Activated T-helper 1 cell treated with anti-CD3 and anti-CD28 coated beads, Interleukin-2, amount 50 U/mL, for 16 hours (primary cell): ENCODE measurements around the gene KIF13A.
"Not testable (repeated sequence)": the region's sequence is repeated elsewhere in the genome, so short reads cannot be mapped to it uniquely, and the experiment has no call there.

ENCODE experiments used
- DNase-seq, 2 donors: peaks; one replicate each; pipeline ENCODE4 v3.0.0-alpha.2; 2020; ENCODE audit warnings: low read depth in 1 of 2, low spot score in 1 of 2

The KIF13A gene

DNA sequence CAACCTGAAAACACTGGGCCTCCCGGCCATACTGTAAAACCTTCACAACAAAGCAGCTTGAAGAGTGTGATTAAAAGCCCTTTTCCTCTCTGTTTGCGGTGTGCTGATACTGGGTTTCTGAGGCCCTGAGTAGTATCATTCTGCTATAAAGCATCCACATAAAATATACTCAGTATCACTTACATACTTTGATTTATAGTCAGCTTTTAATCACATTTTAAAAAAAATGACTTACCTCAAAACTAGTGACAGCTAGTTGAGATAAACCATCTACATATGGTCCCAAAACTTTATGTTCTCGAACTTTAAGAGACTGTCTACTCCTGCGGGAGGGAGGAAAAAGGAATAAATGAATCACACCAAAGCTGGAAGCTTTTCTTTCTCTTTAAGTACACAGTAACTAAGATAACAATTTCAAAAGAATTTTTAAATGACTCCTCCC is 135.7 kb downstream of the KIF13A start:
- no peak for DNase-seq

GRCh38 chr6:17851001-17851719 is 136.3 kb downstream of the KIF13A start:
- DNase-seq = no peak

GRCh38 chr6:17850281-17850680 is 137.2 kb downstream of the KIF13A start:
- DNase-seq = no peak

GRCh38 chr6:17847203-17847760 is 140.2 kb downstream of the KIF13A start:
- DNase-seq = no peak

DNA sequence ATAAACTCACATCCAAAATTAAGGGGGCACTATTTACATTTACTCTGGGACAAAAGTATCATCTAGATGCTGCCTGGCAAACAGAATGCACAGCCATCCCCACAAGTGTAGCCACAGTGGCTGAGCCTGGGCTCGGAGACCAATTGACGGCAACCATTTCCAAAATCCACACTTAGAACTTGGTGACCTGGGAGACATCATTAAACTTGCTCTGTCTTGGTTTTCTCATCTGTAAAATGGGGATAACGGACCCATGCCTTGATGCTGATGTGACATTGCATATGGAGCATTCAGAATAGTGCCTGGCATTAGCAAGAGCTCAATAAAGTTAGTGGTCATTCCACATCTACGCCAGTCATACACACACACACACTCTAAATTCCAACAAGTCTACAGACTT is 140.7 kb downstream of the KIF13A start:
- no peak for DNase-seq

- no peak for DNase-seq
Measured at GRCh38 chr6:17845598-17845997, 141.8 kb downstream of the KIF13A start.

- DNase-seq = not testable (repeated sequence)
Measured at GRCh38 chr6:17844967-17845366, 142.5 kb downstream of the KIF13A start.

- no peak for DNase-seq
Measured at GRCh38 chr6:17842934-17843821, 144.3 kb downstream of the KIF13A start.

- no peak for DNase-seq
Measured at GRCh38 chr6:17842014-17842776, 145.2 kb downstream of the KIF13A start.

DNA sequence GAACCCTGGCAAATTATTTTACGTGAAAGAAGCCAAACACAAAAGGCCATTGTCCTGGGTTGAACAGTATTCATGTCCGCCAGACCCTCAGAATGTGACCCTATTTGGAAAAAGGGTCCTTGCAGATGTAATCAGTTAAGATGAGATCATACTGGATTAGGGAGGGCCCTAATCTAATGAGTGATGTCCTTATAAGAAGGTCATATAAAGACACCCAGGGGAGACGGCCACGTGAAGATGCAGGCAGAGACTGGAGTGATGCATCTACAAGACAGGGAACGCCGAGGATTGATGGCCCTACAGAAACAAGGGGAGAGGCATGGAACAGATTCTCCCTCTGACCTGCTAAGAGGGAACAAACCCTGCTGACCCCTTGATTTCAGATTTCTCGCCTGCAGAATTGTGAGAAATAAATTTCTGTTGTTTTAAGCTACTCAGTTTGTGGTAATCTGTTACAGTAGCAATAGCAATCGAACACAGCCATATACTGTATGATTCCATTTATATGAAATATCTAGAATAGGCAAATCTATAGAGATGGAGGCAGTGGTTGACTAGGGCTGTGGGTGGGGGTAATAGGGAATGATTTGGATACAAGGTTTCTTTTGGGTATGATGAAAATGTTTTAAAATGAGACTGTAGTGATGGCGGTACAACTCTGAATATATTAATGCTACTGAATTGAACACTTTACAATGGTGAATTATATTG is 147.8 kb downstream of the KIF13A start:
- no peak for DNase-seq

GRCh38 chr6:17836293-17836692 is 151.1 kb downstream of the KIF13A start:
- DNase-seq = no peak

GRCh38 chr6:17835784-17836183 is 151.7 kb downstream of the KIF13A start:
- DNase-seq = no peak

DNA sequence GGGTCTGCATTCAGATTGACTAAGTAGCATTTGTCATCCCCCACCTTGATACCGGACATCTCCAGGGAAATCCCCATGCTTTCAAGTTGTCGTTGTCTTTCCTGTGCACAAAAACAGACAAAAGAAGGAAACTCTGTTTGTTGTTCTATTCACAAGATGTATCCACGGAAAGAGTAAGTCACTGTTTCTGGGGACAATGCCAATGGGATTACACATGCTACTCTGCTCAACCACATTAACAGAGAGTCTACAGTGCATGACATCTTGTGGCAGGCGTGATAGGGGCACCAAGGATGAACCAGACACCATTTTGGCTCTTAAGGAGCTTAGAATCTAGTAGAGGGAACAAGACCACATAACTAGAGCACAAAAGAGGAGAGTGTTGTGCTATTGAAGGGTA is 156.3 kb downstream of the KIF13A start:
- no peak for DNase-seq

DNA sequence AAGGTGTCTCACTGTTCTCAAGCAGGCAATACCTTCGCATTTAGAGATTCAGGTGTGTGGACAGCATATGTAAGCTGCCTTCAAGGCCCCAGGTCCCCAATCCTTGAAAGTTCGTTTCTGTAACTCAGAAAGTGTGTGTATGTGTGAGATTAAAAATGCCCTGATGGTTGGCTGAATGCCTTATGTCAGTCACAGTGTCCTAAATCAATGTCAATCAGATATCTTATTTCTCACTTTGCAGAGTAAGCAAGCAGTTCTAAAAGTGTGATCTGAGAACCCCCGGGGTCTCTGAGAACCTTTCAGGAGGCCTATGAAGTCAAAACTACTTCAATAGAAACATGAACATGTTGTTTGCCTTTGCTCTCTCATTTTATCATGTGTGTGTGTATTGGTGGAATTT is 157.5 kb downstream of the KIF13A start:
- DNase-seq = no peak

- no peak for DNase-seq
Measured at GRCh38 chr6:17828149-17828548, 159.3 kb downstream of the KIF13A start.

- no peak for DNase-seq
Measured at GRCh38 chr6:17826301-17826700, 161.1 kb downstream of the KIF13A start.

DNA sequence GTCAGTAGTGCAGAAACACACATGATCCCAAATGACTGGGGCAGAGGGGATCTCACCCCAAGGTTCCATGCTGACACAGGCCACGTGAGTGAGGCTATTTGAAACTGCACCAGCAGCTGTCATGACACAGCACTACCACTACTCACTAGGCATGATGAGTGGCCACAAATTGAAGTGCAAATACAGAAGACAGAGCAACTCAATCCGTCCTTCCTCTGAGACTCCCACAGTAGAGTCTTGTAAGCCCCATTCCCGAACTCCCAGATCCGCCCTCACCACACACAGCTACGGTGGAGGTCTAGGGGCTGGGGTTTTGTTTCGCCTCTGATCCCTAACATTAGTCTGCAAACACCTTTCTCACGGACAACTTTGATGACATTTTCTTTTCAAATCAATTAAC is 167.4 kb downstream of the KIF13A start:
- no peak for DNase-seq

DNA sequence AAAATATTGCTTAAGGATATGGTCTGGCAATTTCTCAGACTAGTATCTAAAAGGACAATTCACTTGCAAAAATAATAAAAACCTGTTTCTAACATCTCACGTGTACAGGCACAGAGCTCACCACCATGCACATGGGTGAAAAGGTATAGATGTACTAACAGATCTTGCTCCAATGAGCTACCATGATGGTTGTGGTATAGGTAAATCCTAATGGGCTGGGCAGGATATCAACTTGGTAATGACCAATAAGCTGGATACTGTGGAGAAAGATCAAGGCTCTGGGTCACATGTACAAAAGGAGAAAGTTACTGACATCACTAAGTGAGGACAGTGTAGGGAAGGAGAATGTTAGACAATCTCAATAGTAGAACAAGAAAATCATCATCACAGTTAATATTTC is 169.7 kb downstream of the KIF13A start:
- no peak for DNase-seq

- no peak for DNase-seq
Measured at GRCh38 chr6:17816921-17817611, 170.4 kb downstream of the KIF13A start.

DNA sequence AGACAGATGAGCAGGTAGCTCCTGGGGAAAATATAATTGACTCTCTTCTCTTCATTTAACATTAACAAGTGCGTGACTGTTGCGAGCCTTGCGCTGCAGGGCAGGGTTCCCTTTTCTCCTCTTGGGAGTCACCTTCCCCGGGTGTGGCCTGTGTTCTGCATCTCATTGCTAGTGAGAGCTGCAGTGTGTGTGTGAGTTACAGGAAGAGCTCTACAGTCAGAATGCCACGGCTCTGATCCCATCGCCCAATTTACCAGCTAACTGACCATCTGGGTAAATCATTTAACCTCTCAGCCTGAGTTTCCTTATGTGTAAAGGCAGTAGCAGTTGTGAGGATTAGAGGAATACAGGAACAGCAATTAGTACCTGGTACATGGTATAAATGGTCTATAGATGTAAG is 173.9 kb downstream of the KIF13A start:
- DNase-seq = no peak
